ENCODE results near the gene SLC9A8.

- no peak for TF ChIP-seq TCF12 (IDR thresholded peaks at IDR 0.05; ENCODE audit: low read depth, low read length)
- no peak for TF ChIP-seq SIN3A (conservative IDR thresholded peaks at IDR 0.05 in 1 of 2, IDR thresholded peaks at IDR 0.05 in 1 of 2; ENCODE audit: low read depth in 1 of 2, low read length in 2 of 2)
- no peak for TF ChIP-seq POLR2AphosphoS5 (IDR thresholded peaks at IDR 0.05; ENCODE audit: low read depth, low read length)
- TF ChIP-seq HDAC6 (IDR thresholded peaks at IDR 0.05; ENCODE audit: low read depth, low read length) = no peak
These were observed 74.1 kb downstream of the SLC9A8 start for GRCh38 chr20:49886571-49887213.

All from H1 (cell line).